Measurements from ENCODE around the gene COL18A1. TPM values are rescaled to one million over a fixed set of nuclear protein-coding genes. Genes with fewer than 3 reads are reported as not detected.
A peak's percentile ranks its signal among the peaks of the same experiment; 100 is the strongest.

COL18A1 gene
- total RNA-seq, 1 donor from 2014 or later = 9.5 TPM

GRCh38 chr21:45357436-45358260, 47.3 kb upstream of the COL18A1 start:
- TF ChIP-seq, protein P1, sequence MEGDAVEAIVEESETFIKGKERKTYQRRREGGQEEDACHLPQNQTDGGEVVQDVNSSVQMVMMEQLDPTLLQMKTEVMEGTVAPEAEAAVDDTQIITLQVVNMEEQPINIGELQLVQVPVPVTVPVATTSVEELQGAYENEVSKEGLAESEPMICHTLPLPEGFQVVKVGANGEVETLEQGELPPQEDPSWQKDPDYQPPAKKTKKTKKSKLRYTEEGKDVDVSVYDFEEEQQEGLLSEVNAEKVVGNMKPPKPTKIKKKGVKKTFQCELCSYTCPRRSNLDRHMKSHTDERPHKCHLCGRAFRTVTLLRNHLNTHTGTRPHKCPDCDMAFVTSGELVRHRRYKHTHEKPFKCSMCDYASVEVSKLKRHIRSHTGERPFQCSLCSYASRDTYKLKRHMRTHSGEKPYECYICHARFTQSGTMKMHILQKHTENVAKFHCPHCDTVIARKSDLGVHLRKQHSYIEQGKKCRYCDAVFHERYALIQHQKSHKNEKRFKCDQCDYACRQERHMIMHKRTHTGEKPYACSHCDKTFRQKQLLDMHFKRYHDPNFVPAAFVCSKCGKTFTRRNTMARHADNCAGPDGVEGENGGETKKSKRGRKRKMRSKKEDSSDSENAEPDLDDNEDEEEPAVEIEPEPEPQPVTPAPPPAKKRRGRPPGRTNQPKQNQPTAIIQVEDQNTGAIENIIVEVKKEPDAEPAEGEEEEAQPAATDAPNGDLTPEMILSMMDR (IDR thresholded peaks at IDR 0.05; ENCODE audit: partially characterized antibody, unreplicated experiment) = peak; percentile 19
- H3K27ac Mint-ChIP-seq (ENCODE audit: unreplicated experiment) = no peak overlapping the region
- no peak for DNase-seq
- peaks cover 8% of the 10 kb centered on the region for H3K9me3 Mint-ChIP-seq (ENCODE audit: unreplicated experiment)
- peaks cover 32% of the 10 kb centered on the region for H3K4me1 Mint-ChIP-seq (ENCODE audit: low read depth, unreplicated experiment)
- H3K4me3 Mint-ChIP-seq (ENCODE audit: unreplicated experiment) = no peak overlapping the region
- H3K36me3 Mint-ChIP-seq (ENCODE audit: unreplicated experiment) = no peaks in the 10 kb centered on the region
- peaks cover 14% of the 10 kb centered on the region for H3K27me3 Mint-ChIP-seq (ENCODE audit: unreplicated experiment)

DNA sequence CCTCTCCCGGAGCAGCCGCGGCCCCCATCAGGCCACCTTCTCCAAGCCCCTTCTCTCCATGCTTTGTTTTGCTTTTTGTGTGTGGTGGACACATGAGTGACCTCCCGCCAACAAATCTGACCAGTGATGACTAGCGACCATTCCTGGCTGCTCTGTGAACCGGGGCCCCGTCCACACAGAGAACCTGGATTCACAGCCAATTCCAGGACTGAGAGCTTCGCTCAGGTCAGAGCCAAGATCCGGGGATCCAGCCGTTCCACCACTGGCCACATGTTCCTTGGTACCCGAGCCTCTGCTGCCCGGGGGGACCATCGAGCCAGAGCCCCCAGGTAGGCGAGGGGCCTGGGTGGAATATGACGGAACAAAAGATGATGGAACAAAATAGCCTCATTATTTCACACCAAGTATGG, 46.7 kb upstream of the COL18A1 start:
- no peak overlapping the region for H3K4me3 Mint-ChIP-seq (ENCODE audit: unreplicated experiment)

GRCh38 chr21:45358711-45359310, 46.2 kb upstream of the COL18A1 start:
- TF ChIP-seq, protein P1 (IDR thresholded peaks at IDR 0.05; ENCODE audit: partially characterized antibody, unreplicated experiment) = no peak
- peaks cover 3% of the 10 kb centered on the region for H3K9me3 Mint-ChIP-seq (ENCODE audit: unreplicated experiment)
- H3K27ac Mint-ChIP-seq (ENCODE audit: unreplicated experiment) = no peak overlapping the region
- no peak for DNase-seq
- H3K36me3 Mint-ChIP-seq (ENCODE audit: unreplicated experiment) = no peaks in the 10 kb centered on the region
- no peak overlapping the region for H3K4me3 Mint-ChIP-seq (ENCODE audit: unreplicated experiment)
- peaks cover 9% of the 10 kb centered on the region for H3K27me3 Mint-ChIP-seq (ENCODE audit: unreplicated experiment)
- H3K4me1 Mint-ChIP-seq (ENCODE audit: low read depth, unreplicated experiment) = peaks cover 23% of the 10 kb centered on the region

More for the DNA sequence above, 46.7 kb upstream of the COL18A1 start:
- Mint-ChIP-seq H3K36me3 (ENCODE audit: unreplicated experiment) (no peaks in the 10 kb centered on the region), H3K27ac (ENCODE audit: unreplicated experiment) (peak overlapping the region; percentile 33), H3K27me3 (ENCODE audit: unreplicated experiment) (peaks cover 11% of the 10 kb centered on the region), H3K9me3 (ENCODE audit: unreplicated experiment) (peaks cover 5% of the 10 kb centered on the region), H3K4me1 (ENCODE audit: low read depth, unreplicated experiment) (peaks cover 29% of the 10 kb centered on the region)
- DNase-seq = no peak
- TF ChIP-seq, protein P1 (IDR thresholded peaks at IDR 0.05; ENCODE audit: partially characterized antibody, unreplicated experiment) = no peak

DNA sequence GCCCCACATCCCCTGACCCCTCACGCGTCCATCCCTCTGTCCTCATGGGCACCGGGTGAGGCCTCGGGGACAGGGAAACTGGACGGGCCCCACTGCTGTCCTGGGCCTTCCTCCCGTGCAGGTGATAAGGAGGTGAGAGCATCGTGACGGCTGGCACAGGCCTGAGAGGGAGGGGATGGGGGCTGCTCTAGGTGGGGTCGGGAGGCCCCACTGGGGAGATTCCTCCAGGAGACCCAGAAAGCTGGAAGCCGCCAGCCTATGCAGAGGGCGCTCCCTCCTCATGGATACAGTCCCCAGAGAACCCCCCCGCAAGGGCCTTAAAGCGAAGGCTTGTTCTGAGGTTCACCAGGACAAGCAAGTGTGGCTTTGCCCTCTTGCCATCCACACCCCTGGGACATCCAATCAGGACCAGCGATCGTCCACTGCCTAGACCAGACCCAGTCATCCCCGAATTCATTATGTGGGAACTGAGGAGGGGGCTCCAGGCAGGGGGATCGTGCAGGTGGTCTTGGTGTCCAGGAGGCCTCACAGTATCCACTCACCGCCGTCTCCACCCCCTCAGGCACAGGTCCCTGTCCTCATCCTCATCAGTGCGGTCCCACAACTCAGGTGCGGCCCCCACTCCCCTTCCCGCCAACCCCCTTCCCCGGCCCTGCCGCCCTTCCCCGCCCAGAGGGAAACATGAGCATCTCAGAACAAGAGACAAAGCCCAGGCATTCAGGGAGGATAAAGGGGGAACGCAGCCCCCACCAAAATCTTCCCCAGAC, 45.3 kb upstream of the COL18A1 start:
- no peak for DNase-seq
- Mint-ChIP-seq H3K27me3 (ENCODE audit: unreplicated experiment) (peaks cover 9% of the 10 kb centered on the region), H3K4me3 (ENCODE audit: unreplicated experiment) (no peak overlapping the region), H3K27ac (ENCODE audit: unreplicated experiment) (no peak overlapping the region), H3K9me3 (ENCODE audit: unreplicated experiment) (peaks cover 7% of the 10 kb centered on the region), H3K36me3 (ENCODE audit: unreplicated experiment) (no peaks in the 10 kb centered on the region), H3K4me1 (ENCODE audit: low read depth, unreplicated experiment) (peaks cover 25% of the 10 kb centered on the region)
- TF ChIP-seq, protein P1 (IDR thresholded peaks at IDR 0.05; ENCODE audit: partially characterized antibody, unreplicated experiment) = no peak
